Measurements from ENCODE around the gene VEZT.
"Not testable (repeated sequence)": the region's sequence is repeated elsewhere in the genome, so short reads cannot be mapped to it uniquely, and the experiment has no call there.

The VEZT gene

DNA sequence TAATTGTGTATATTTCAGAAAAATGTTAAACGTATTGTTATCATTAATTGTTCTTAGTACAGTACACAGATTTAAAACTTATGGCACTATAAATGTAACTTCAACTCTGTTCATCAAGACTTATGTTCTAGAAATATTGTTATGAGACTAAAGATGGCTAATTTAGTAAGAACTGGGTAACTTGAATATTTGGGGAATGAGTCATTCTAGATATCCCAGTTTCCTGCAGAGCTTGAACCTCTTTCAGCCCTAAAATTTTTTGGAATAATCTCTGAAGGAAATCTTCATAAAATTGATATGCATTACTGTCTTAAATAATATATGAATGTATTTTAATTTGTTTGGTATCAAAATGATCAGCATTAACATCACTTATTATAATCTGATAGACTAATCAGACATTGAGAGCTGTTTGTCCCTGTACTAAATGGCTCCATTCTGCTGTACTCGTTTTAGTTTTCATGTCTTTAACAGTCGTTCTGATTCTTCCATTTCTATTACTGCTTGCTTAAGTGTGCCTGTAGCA, 87.1 kb downstream of the VEZT start:
- FAIRE-seq (no peak), DNase-seq (ENCODE audit: extremely low spot score, insufficient read length, low read depth) (no peak)

DNA sequence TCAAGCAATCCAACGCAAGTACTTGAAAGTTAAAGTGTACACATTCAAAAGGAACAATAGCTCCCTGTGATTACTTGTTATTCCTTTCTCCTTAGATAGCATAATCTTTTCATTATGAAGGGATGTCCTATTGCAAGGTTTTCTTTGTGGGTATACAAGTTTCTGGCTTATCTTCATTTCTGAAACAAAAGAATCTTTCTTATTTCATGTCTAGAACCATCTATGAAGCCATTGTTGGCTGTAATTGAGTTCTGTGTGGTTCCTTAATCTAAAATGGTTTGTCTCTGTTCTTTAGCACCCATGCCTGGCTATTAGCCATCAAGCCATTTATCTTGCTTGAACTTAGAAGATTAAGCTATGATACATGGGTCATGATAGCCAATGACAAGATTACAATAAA, 95.0 kb downstream of the VEZT start:
- FAIRE-seq: no peak
- DNase-seq (ENCODE audit: extremely low spot score, insufficient read length, low read depth): no peak

DNA sequence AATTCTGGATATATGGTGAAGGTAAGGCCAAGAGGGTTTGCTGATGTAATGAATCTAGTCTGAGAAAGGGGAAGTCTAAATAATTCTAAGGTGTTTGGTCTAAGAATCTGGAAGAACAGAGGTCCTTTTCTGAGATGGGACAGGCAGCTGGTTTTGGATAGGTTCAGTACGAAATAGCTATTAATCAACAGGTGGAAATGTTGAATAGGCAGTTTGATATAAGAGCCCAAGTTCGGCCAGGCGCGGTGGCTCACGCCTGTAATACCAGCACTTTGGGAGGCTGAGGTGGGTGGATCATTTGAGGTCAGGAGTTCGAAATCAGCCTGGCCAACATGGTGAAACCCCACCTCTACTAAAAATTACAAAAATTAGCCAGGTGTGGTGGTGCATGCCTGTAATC, 97.1 kb downstream of the VEZT start:
- not testable (repeated sequence) for DNase-seq (ENCODE audit: extremely low spot score, insufficient read length, low read depth); FAIRE-seq

DNA sequence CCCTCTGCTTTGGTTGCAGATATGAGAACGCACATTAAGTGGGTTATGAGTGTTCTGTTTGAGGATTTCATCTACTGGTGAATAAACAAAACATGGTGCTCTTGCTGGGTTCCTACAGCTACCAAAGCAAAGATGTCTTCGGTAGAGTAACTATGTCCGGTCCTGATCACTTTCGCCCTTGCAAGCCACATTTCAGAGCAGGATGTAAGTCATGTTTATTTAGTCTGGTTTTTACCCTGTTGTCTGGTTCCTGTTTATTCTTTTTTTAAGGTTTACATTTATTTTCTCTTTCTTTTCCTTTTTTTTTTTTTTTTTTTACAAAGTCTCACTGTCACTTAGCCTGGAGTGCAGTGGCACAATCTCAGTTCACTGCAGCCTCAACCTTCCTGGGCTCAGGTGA, 99.2 kb downstream of the VEZT start:
- FAIRE-seq (no peak), DNase-seq (ENCODE audit: extremely low spot score, insufficient read length, low read depth) (no peak)

DNA sequence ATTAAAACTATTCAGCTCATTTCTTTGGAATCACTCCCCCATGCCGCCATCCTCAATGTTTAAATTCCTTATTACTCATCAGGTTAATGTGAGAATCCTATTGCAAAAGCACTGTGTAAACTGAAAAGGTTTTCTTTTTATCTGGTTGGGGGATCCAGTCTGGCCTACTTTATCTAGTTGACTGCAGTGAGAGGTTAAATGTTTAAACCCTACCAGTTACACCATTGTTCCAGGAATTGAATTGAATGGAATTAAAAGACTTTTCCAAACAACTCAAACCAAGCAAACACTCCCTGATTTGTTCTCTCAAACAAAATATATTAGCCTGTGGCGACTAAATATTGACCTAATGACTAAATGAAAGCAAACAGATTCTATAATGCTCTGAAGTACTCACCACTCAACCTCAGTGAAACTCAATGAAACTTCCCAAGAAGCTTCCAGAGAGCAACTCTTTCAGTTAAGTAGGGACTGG, 100.5 kb downstream of the VEZT start:
- DNase-seq (ENCODE audit: extremely low spot score, insufficient read length, low read depth): no peak
- no peak for FAIRE-seq

DNA sequence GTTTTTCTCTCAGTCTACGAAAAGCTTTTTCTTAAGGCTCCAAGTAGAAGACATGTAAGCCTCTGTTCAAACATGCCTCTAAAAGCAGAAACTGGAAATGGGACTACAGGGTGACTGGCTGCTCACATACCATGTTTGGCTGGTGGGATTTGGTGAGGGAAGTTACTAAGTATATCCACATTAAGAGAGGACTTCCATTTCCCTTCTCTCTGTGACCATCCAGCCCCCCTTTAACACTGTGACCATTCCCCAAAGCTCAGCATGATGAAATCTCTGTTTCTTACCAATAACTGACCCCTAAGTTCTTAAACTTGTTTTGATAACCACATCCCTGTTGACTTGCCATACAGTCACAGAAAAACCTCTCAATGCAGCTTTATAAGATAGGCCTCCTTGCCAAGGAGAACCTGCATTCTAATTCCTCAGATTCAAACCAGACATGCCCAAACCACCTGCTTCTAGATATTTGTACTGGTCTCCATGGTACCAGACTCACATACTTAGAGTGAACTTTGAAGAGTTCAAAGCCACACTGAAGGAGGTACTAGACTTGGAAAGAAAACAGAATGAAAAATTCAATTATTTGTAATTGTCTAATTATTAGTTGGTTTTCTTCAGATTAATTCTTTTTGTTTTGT, 102.2 kb downstream of the VEZT start:
- no peak for DNase-seq (ENCODE audit: extremely low spot score, insufficient read length, low read depth)
- no peak for FAIRE-seq

DNA sequence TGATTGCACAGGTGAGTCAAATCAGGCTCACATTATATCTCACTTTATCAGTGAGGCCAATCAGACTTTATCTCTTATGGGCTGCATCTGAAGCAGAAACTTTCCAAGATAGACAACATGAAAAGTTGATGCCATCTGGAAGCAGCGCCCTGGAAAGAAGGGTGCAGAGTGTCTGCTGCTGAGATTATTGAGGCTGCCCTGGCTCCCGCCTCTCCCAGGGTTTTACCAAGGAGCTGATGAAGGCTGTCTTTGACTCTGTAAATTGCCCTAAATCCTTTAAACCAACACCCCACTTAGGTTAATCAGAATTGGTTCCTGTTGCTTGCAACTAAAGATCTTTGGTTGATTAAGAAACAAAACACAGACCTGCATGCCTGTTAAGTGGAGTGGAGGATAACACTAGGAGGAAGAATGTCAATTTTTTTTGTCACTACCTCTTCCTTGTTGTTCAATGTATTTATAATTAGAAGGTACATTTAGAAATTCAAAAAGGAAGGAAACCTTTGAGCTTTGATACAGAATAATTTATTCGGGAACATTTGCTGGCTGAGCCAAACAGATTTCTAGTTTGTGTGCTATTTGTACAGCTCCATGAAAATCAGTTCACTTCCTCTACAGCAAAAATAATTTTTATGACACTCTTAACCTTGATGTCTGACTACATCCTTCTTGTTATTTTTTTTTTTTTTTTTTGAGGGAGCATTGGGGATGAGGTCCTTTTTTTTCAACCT, 104.1 kb downstream of the VEZT start:
- DNase-seq (ENCODE audit: extremely low spot score, insufficient read length, low read depth): no peak
- FAIRE-seq: no peak

DNA sequence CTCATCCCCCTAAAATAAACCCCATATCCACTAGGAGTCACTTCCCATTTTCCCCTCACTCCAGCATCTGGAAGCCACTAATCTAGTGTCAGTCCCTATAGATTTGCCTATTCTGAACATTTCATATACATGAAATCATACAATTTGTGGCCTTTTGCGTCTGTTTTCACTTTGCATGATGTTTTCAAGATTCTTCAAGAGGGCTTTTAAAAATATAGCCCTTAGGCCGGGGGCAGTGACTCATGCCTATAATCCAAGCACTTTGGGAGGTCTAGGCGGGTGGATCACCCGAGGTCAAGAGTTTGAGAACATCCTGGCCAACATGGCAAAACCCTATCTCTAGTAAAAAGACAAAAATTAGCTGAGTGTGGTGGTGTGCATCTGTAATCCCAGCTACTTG, 104.7 kb downstream of the VEZT start:
- FAIRE-seq: no peak
- no peak for DNase-seq (ENCODE audit: extremely low spot score, insufficient read length, low read depth)

DNA sequence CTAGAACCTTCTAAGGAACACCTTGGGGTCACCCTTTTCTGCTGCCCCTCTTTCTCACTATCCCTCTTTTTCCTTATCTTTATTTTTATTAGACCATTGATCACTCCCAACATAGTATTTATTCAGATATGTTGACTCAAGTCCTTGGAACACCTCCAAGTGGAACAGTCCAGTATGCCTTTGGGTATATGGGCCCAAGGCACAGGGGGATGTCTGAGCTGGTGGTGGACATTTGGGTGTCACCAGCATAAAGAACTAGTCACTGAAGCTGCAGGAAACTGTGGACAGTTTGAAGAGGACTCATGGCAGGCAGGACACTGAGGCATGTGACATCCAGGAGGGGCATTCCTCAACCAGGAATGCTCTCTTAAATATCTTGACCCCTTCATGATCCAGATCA, 105.6 kb downstream of the VEZT start:
- no peak for DNase-seq (ENCODE audit: extremely low spot score, insufficient read length, low read depth)
- FAIRE-seq: no peak

DNA sequence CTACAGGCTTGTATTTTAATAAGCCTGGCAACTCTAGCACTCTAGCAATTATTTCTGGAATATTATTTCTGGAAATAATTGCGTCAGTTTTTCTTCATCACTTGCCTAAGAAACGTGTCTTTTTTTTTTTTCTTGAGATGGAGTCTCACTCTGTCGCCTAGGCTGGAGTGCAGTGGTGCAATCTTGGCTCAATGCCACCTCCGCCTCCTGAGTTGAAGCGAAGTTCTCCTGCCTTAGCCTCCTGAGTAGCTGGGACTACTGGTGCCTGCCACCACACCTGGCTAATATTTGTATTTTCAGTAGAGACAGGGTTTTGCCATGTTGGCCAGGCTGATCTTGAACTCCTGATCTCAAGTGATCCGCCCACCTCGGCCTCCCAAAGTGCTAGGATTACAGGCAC, 106.6 kb downstream of the VEZT start:
- not testable (repeated sequence) for FAIRE-seq; DNase-seq (ENCODE audit: extremely low spot score, insufficient read length, low read depth)

DNA sequence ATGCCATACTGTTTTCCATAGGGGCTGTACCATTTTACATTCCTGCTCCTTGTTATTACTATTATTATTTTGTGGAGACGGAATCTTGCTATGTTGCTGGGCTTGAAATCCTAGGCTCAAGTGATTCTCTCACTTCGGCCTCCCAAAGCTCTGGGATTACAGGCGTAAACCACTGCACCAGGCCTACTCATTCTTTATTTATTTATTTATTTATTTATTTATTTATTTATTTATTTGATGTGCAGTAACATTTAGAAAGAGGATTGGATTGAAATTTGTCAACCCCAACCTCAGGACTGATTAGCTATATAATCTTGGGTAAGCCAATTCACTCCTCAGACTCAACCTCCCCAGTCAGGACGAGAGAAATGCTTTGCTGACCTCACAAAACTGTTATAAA, 107.9 kb downstream of the VEZT start:
- no peak for FAIRE-seq
- no peak for DNase-seq (ENCODE audit: extremely low spot score, insufficient read length, low read depth)

DNA sequence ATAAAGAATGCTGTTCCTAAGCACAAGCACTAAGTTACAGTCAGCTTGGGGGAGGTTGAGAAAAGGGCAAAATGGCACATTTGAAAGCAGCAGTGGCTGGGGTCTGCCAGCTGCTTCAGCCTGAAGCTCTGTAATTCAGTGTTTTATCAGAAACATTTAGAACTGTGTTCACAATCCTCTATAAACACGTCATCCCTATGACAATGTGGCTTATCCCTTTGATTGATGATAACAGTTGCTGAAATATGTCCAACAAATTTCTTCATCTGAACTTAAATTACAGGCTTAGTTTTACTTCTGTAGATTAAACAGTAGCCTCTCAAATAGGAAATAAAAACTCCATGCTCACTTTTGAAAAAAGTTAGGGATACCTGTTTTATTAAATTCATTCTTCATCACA, 108.8 kb downstream of the VEZT start:
- FAIRE-seq: no peak
- DNase-seq (ENCODE audit: extremely low spot score, insufficient read length, low read depth): no peak

DNA sequence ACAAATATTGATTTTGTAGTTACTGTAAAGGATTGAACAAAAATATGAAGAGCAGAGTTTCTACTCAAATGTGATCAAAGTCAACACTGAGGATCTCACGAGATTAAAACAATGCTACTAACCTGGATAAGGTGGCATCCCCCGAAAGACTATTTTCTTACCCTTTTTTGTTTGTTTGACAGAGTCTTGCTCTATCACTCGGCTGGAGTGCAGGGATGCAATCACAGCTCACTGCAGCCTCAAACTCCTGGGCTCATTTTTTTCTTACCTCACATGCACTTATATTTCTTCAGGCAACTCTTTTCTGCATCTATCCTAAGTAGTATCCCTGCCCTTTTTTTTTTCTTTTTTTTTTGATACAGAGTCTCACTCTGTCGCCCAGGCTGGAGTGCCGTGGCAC, 109.2 kb downstream of the VEZT start:
- no peak for FAIRE-seq
- no peak for DNase-seq (ENCODE audit: extremely low spot score, insufficient read length, low read depth)

DNA sequence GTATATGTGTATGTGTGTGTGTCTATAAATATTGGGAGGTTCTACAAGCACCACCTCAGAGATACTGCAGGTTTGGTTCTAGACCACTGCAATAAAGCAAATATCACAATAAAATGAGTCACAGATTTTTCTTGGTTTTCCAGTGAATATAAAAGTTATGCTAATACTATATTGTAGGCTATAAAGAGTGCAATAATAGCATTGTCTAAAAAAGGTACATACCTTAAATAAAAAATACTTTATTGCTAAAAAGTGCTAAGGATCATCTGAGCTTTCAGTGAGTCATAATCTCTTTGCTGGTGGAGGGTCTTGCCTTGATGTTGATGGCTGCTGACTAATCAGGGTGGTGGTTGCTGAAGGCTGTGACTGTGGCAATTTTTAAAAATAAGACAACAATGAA, 111.1 kb downstream of the VEZT start:
- DNase-seq (ENCODE audit: extremely low spot score, insufficient read length, low read depth) (no peak), FAIRE-seq (no peak)

DNA sequence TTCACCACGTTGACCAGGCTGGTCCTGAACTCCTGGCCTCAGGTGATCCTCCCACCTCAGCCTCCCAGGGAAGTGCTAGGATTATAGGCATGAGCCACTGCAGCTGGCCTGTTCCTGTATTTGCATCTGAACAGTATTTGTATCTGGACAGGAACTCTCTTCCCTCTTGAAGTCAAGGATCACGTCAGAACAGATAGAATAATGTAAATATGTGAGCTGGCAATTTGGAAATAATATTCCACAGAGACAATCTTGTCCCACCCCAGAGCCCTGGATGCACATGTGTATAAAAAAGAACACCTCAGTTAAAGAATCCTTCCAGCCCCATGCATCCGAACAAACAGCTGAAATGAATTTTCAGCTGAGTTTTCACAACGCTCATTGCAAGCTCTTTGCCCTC, 118.3 kb downstream of the VEZT start:
- DNase-seq (ENCODE audit: extremely low spot score, insufficient read length, low read depth) (no peak), FAIRE-seq (no peak)

DNA sequence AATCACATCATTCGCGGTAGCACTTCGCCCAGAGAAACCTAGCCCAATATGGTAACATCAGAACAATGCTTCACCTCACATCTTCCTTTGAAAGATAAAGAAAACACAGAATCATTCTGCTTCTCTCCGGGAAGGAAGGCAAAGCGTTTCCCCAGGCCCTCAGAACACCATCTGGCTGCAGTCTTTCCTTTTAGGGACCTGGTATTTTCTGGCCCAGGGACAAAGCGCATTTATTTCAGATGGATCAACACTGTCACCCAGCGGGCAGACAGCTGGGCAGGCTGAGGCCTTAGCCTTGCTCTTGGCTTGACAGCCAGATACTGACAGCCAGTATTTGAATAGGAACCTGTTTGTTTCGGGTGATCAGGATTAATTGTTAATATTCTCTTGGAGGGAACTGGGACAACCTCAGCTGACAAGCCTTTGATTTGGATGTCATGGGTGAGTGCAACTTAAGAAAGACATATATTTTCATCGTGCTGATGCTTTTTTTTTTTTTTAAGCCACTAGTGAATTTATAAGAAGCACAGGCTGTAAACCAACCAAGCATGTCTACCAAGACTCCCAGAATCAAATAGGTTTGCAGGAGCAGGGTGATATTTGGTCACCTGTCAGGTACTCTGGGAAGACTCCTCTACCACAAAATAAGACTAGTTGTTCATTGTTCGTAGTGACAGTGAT, 118.9 kb downstream of the VEZT start:
- DNase-seq (ENCODE audit: extremely low spot score, insufficient read length, low read depth) (no peak), FAIRE-seq (no peak)

DNA sequence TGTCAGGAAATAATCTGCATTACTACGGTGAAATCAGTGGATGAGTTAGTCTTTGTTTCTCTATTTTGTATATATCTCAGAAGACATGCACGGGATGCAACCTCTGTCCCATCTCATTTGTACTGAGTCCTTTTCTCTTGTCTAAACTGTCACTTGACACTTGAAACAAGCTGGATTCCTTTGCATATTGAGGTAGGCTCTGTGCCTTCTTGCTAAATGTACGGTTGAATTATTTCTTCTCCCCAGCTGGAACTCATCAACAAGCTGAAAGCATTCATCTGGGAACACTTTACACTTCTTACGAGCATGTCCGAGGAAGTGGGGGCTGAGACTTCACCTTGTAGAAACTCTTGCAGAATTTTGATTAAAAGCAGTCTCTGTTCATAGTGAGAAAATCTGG, 119.5 kb downstream of the VEZT start:
- no peak for FAIRE-seq
- DNase-seq (ENCODE audit: extremely low spot score, insufficient read length, low read depth): no peak

DNA sequence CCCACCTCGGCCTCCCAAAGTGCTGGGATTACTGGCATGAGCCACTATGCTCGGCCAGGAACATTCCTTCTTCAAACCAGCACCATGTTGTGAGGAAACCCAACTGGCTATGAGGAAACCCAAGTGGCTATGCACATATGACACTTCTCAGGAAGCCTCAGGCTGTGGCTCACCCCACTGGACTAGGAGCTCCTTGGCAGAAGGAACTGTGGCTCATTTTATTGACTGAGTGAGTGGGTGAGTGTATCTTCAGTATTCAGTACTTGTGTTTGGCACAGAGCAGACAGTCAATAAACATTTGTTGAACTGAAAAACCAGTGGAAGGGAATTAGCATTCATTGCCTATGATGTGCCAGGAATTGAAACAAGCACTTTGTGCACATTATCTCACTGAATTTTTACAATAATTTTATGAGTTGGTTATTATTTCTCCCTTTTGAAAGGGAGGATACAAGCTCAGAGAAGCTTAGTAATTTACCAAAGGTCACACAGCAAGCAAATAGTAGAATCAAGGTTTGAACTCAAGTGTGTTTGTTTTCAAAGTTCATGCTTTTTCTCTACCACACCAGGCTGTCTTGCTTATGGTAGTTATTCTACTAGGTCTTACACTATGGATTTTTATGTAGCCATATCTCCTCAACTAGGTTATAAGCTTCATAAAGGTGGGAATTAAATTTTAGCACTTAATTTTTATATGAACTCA, 121.6 kb downstream of the VEZT start:
- DNase-seq (ENCODE audit: extremely low spot score, insufficient read length, low read depth): no peak
- FAIRE-seq: no peak

DNA sequence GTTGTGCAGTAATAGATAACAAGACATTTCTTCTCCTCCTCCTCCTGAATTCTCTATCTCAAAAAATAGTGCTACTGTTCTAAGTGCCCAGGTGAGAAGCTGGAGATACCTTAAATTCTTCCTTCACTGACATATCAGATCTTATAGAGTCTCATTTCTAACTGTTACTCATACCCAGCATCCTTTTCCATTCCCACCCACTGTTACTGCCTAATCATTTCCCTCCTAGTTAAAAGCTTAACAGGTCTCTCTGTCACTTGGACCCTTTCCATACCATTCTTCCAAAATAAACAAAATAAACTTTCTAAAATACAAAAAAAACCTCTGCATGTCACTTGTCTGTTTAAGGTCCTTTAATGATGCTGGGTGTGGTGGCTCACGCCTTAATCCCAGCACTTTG, 124.4 kb downstream of the VEZT start:
- no peak for FAIRE-seq
- no peak for DNase-seq (ENCODE audit: extremely low spot score, insufficient read length, low read depth)

DNA sequence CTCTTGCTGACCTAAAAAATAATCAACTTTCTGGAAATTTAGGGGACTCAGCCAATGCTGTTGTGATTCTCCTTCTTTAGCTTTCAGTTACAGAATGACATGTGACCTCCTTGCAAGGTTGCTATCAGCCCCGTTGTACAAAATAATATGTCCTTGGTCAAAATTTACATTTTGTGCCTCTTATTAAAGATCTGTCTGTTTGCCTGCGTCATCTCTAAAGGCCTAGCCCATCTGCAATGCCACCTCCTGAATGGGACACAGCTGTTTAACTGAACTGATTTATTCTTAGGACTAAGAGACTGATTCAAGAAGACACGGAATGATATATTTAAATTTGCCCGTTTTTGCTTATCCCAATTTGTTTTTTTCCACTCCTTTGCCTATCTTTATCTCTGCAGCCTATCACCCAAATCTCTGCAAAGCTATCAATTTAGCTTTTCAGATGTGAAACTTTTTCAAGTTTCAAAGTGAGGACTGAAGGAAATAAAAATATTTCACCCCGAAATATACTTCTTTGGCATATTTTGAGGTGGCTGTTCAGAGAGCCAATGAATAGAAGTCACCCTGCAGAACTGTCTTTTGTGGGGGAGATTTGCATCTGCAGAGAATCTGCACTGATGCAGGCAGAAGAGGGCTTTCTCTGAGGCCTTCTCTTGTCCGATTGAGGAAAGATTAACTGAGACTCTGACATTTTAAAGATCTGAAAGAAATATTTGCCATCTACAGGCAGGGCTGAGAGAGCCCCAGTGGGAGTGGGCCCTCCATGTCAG, 126.0 kb downstream of the VEZT start:
- DNase-seq (ENCODE audit: extremely low spot score, insufficient read length, low read depth): no peak
- FAIRE-seq: no peak

All from GM18507 (cell line).